Glomerular visceral epithelial cell (primary cell): ENCODE results near the gene TTLL11.

Experiments
- DNase-seq: peaks from one replicate; pipeline ENCODE4 v3.0.0-alpha.2; 2016; ENCODE audit errors: extremely low spot score

TTLL11 gene

DNA sequence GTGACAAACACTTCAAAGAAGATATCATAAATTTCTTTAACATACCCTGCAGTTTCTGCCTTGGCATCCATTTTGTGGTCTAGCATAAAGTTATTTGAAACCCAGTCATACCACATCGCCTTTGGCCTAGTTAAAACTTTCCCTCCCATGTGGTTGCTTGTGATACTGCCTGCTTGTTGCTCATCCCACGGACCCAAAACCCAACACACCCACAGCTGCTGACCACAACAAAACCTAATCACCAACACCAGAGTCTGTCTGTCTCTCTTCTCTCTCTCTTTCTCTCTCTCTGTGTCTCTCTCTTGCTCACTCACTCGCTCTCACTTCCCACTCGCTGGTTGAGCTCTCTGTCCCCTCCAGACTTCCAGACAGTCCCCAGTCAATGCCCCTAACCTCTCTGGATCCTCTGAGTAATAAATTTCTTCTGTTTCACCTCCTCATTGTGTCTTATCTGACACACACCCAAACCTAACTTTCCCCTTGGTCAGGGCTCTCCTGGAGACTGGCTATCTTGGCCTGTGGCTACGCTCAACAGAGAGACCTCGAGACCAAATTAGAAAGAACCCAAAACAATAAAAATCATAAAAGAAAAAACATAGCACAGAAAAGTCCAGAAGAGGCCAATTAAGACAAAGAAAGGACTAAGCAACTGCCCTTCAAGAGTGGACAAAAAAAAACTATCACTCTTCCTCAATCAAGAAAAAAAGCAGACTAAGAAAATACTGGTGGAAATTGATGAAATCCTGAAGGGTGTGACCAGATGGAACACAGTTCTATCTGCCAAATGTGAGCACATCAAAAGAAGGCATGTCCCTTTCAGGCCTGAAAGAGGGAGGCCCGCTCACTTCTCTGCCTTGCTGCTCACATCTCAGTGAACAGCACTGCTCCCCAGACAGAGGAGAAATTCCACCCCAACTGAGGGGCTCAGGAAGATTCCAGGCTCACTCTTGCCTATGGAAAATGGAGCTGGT is 41.5 kb downstream of the TTLL11 start:
- DNase-seq = peak; percentile 18

DNA sequence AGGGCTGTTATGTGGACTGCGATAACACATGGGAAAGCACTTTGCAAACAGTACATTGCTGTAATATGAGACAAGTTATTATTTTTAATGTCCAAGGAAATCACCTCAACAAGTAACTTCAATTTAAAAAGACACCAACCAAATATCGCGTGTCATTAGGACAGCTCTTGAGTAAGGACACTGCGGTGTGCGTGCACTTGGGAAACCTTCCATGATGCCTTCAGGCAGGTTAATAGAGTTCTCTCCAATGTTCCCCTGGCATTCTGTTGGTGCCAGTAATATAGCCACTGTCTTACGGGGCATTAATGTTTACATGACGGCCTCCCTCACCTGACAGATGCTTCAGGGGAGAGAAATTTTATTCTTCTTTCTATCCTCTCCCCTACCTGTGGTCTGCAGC is 42.9 kb downstream of the TTLL11 start:
- no peak for DNase-seq

DNA sequence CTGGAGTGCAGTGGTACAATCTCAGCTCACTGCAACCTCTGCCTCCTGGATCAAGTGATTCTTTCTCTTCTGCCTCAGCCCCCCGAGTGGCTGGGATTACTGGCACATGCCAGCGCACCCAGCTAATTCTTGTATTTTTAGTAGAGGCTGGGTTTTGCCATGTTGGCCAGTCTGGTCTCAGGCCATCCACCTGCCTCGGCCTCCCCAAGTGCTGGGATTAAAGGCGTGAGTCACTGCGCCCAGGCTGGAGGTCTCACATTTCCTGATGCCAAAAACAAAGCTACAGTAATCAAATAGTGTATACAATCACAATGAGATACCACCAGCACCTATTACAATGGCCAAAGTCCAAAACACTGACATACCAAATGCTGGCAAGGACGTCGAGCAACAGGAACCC is 51.1 kb downstream of the TTLL11 start:
- DNase-seq = no peak

DNA sequence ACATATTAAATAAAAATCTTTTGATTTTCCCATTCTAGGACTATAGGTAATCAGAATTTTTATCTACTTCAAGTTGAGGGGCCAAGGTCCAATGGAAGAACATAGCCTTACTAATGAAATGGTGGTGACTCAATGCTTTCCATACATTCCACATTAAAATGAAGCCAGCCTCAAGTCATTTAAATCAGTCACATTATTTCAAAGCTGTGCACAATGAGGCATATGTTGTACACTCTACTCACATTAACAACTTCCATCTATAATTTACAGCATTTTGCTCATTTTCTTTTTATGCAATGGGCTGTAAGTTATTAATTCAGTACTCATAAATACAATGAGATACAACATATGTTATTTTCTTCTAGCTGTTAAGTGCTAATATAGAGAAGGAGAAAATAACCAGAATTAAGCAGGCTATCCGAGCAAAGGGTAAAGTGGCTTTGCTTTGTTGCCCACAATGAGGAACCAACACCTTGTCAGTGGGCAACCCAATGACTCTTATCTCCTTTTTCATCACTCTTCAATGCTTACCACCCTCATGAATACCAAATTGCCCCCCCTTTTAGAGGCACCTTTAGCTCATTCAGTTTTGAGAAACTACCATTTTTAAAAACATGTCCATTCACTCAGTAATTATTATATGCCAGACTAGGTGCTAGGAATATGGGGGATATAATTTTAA is 52.4 kb downstream of the TTLL11 start:
- no peak for DNase-seq

DNA sequence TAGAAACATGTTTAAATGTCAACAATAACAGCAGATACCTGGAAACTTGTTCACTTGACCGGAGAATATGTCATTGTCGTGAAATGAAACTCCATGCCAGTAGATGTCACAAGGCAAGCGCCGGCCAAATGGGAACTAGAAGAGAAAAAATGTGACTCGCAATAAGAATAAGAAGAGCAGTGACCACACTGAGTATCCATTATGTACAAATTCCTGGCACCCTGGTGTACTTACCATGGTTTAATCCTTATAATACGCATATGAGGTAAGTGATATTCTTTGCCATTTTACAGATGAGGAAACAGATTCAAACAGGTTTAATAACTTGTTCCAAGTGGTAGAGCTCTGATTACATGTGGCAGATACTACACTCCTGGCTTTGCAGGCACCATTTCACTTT is 53.9 kb downstream of the TTLL11 start:
- no peak for DNase-seq

GRCh38 chr9:122036988-122037387 is 56.1 kb downstream of the TTLL11 start:
- DNase-seq = peak; percentile 9

- no peak for DNase-seq
Observed at GRCh38 chr9:122036408-122036807, 56.7 kb downstream of the TTLL11 start.

DNA sequence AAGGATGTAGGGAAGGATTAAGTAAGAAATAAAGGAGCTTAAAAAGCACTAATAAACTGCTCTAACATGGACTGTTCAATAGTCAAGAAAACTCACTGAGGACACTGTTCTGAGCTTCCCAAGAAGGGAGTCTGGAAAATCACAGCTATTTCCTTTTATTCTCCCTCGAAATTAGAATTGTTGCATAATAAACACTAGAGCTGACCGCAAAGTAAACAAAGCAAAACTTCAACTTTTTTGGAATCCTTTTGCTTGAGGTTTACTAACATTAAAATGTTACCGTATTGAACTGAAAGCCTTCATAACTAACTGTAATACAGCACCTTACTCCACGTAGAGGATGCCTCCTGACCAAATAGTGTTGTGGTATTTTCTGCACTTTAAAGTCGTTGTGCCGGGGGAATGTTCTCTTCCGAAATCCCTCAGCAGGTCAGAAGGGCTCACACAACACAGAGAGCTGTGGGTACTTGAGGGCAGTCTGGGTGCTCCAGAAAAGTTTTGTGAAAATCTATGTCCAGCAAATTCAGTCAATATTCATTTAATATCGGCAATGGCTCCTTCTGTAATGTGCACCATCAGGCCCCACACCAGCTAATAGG is 59.2 kb downstream of the TTLL11 start:
- no peak for DNase-seq

- DNase-seq = peak; percentile 15
Observed at GRCh38 chr9:122032346-122032745, 60.8 kb downstream of the TTLL11 start.

- peak; percentile 59 for DNase-seq
Observed at GRCh38 chr9:122031776-122032175, 61.3 kb downstream of the TTLL11 start.

GRCh38 chr9:122031157-122031556 is 62.0 kb downstream of the TTLL11 start:
- peak; percentile 15 for DNase-seq

GRCh38 chr9:122030357-122030756 is 62.8 kb downstream of the TTLL11 start:
- no peak for DNase-seq

GRCh38 chr9:122029898-122030297 is 63.2 kb downstream of the TTLL11 start:
- DNase-seq = peak; percentile 40

DNA sequence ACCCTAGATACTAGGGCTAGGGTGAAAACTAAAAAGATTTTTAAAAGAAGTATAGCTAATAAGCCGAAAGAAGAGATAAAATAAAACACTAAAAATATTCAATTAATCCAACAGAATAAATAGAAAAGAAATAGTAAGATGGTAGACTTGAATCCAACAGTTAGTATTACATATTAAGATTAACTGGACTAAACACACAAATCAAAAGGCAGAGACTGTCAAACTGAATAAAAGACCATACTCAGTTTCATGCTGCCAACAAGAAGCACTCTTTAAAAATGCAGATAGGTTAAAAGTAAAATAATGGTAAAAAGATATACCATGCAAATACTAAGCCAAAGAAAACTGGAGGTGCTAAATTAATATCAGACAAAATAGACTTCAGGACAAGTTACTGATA is 65.0 kb downstream of the TTLL11 start:
- no peak for DNase-seq

DNA sequence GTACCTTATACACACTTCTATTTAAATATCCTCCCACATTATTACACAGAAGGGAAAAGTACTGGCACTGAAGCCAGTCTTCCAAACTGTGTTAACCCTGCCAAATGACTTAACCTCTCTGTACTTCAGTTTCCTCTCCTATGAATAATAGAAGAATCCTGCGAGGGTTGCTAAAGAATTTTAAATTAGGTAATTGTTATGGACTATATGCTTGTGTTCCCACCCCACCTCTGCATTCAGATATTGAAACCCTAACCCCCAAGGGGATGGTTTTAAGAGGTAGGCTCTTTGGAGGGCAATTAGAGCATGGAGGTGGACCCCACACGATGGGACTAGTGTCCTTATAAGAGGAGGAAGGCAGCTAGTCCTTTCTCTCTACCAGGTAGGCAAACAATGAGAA is 72.7 kb downstream of the TTLL11 start:
- DNase-seq = no peak

DNA sequence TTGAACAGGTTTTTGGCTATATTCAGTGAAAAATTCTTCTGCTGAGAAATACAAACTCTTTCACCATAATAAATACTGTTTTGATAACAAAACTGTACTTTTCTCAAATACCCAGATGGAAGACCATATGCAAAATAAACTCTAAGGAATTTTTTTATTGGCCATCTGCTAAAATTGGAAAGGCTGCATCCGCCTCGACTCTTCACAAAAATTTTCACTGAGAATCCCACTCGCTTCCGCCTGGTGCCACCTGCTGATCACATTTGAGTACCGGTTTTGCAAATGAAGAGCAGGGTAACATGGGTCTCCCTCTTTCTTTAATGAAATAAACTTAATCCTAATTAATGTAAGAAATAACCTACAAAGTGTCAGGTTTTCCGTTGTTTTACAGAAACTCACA is 76.4 kb downstream of the TTLL11 start:
- no peak for DNase-seq

DNA sequence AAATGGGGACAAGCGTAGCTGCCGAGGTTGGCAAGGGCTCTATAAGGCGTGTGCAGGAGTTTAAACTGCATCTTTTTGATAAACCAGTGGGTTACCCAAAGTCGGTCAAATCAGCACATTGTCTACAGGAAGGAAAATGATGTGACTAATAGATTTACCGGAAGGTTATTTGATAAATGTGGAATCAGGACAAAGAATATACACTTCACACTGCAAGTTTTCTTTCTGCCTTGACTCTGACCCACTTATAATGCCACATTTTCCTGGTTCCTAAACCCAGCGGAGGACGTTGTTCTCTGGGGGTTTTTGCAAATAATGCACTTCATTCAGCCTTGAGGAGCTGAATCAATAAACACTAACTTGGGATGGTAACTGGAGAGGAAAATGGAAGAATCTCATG is 76.8 kb downstream of the TTLL11 start:
- no peak for DNase-seq

DNA sequence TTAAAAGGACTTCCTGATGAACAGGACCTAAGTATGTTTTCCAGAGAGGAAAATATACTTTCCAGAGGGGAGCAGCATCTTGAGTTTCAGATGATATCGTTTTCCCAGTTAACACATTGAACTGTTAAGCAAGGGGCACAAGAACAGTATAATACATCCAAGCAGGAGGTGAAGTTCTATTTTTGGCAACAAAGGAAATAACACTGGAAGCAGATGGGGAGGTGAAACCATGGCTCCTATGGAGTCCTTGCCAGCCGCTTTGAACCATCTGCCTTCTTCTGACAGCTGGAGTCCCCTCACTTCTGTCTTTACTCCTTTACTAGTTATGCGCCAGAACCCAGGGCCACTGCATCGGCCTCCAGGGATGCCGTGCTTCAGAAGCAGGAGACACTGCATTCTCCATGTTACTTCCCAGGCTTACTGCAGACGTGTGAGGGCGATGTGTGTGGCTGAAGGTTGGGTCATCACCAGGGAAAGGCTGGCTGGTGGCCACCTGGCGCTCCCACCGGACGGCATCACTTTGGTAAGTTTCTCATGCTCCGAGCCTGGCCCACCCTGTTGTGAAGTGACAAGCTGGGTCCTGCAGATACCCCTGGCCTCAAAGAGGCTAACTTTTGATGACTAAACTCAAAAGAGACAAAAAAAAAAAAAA is 77.8 kb downstream of the TTLL11 start:
- no peak for DNase-seq

GRCh38 chr9:122011818-122012498 is 81.2 kb downstream of the TTLL11 start:
- no peak for DNase-seq

- DNase-seq = no peak
Observed at GRCh38 chr9:122008559-122008958, 84.5 kb downstream of the TTLL11 start.

- no peak for DNase-seq
Observed at GRCh38 chr9:122007837-122008236, 85.3 kb downstream of the TTLL11 start.

DNA sequence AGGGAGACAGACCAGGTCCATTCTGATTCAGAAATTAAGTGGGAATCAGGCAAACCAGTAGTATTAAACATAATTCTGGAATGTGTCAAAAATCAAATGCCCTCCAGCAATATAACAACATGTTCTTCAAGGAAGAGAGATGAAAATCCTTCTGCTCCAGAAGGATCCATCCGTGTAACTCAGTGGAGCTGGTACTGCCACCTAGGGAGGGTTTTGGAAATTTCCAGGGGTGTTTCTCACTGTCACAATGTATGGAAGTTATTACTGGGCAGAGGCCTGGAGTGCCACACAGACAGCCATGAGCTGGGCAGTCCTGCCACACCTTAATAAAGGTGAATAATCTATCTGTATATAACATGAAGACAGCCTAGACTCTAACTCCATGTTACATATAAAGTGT is 87.5 kb downstream of the TTLL11 start:
- DNase-seq = peak; percentile 42
